Measurements from ENCODE around the gene S1PR4. TPM values are rescaled to one million over a fixed set of nuclear protein-coding genes. Genes with fewer than 3 reads are reported as not detected.

The S1PR4 gene
- polyA plus RNA-seq, 1 experiment, result not detected

- no peak for TF ChIP-seq CTCF (IDR thresholded peaks at IDR 0.05; ENCODE audit: insufficient read depth, low read depth, low read length)
- no peaks in the 10 kb centered on the region for H3K27me3 ChIP-seq (ENCODE audit: control insufficient read depth, insufficient read depth, low read length)
- CTCF ChIA-PET, result no interaction called here
- H3K4me3 ChIP-seq (ENCODE audit: low read depth, low read length), result no peak within 1 kb of the TSS
- no peaks in the 10 kb centered on the region for H3K36me3 ChIP-seq (ENCODE audit: control insufficient read depth, insufficient read depth, low read length)
- POLR2A ChIA-PET, result no interaction called here
- DNase-seq (ENCODE audit: low read depth), result no peak
Observed at GRCh38 chr19:3135961-3136683, 42.4 kb upstream of the S1PR4 start, which contains the start of gene GNA15. Gene GNA15, plus strand, starts transcription at chr19:3136033. Its CDS starts 418 bp downstream, at chr19:3136451.

- Histone ChIP-seq H3K4me3 (ENCODE audit: low read depth, low read length) (no peak overlapping the region), H3K36me3 (ENCODE audit: control insufficient read depth, insufficient read depth, low read length) (no peaks in the 10 kb centered on the region), H3K27me3 (ENCODE audit: control insufficient read depth, insufficient read depth, low read length) (no peaks in the 10 kb centered on the region)
- TF ChIP-seq CTCF (IDR thresholded peaks at IDR 0.05; ENCODE audit: insufficient read depth, low read depth, low read length), result no peak
- CTCF ChIA-PET, result no interaction called here
- no peak for DNase-seq (ENCODE audit: low read depth)
- POLR2A ChIA-PET, result no interaction called here
Observed at GRCh38 chr19:3136684-3137055, 41.9 kb upstream of the S1PR4 start.

GRCh38 chr19:3137119-3137518 lies 41.5 kb upstream of the S1PR4 start:
- no peak for DNase-seq (ENCODE audit: low read depth)
- Histone ChIP-seq H3K4me3 (ENCODE audit: low read depth, low read length) (no peak overlapping the region), H3K36me3 (ENCODE audit: control insufficient read depth, insufficient read depth, low read length) (no peaks in the 10 kb centered on the region), H3K27me3 (ENCODE audit: control insufficient read depth, insufficient read depth, low read length) (no peaks in the 10 kb centered on the region)
- no peak for TF ChIP-seq CTCF (IDR thresholded peaks at IDR 0.05; ENCODE audit: insufficient read depth, low read depth, low read length)
- ChIA-PET POLR2A (no interaction called here), CTCF (interaction anchor here (1.5 kb wide), 1 partner anchor 26 kb away, joined by 3 read pairs; no protein-coding TSS in a partner anchor)

GRCh38 chr19:3138268-3138667 lies 40.3 kb upstream of the S1PR4 start:
- TF ChIP-seq CTCF (IDR thresholded peaks at IDR 0.05; ENCODE audit: insufficient read depth, low read depth, low read length), result no peak
- ChIA-PET POLR2A (interaction anchor here (0.7 kb wide), 1 partner anchor 215 kb away, joined by 6 read pairs; no protein-coding TSS in a partner anchor), CTCF (interaction anchor here (1.2 to 1.8 kb wide), 3 partner anchors 9 to 27 kb away, joined by 3 to 5 read pairs (median 4); no protein-coding TSS in a partner anchor)
- H3K27me3 ChIP-seq (ENCODE audit: control insufficient read depth, insufficient read depth, low read length), result no peaks in the 10 kb centered on the region
- no peak overlapping the region for H3K4me3 ChIP-seq (ENCODE audit: low read depth, low read length)
- no peaks in the 10 kb centered on the region for H3K36me3 ChIP-seq (ENCODE audit: control insufficient read depth, insufficient read depth, low read length)
- DNase-seq (ENCODE audit: low read depth), result no peak

- Histone ChIP-seq H3K36me3 (ENCODE audit: control insufficient read depth, insufficient read depth, low read length) (no peaks in the 10 kb centered on the region), H3K27me3 (ENCODE audit: control insufficient read depth, insufficient read depth, low read length) (no peaks in the 10 kb centered on the region), H3K4me3 (ENCODE audit: low read depth, low read length) (no peak overlapping the region)
- no peak for TF ChIP-seq CTCF (IDR thresholded peaks at IDR 0.05; ENCODE audit: insufficient read depth, low read depth, low read length)
- POLR2A ChIA-PET, result no interaction called here
- CTCF ChIA-PET, result interaction anchor here (1.2 to 4.0 kb wide), 3 partner anchors 12 to 23 kb away, joined by 5 to 29 read pairs (median 5); no protein-coding TSS in a partner anchor
- DNase-seq (ENCODE audit: low read depth), result no peak
Observed at GRCh38 chr19:3140667-3141038, 37.9 kb upstream of the S1PR4 start.
